Fibroblast of mammary gland (primary cell): ENCODE results near the gene IST1.
"Not testable (repeated sequence)": the region's sequence is repeated elsewhere in the genome, so short reads cannot be mapped to it uniquely, and the experiment has no call there.

Experiments
- DNase-seq: peaks from one replicate; pipeline ENCODE4 v3.0.0-alpha.2; 2010; ENCODE audit warnings: low read depth
- H3K4me3 ChIP-seq: 2 replicates; pipeline ENCODE4 v1.5.1; 2011; ENCODE audit warnings: low read depth, mild to moderate bottlenecking, low read length, moderate library complexity; ENCODE audit not compliant: control insufficient read depth
- CTCF ChIP-seq: conservative IDR thresholded peaks from 2 replicates; pipeline ENCODE4 v1.5.1; 2011; ENCODE audit warnings: low read depth, low read length, inconsistent platforms; ENCODE audit not compliant: control insufficient read depth, insufficient read depth

IST1 gene

GRCh38 chr16:71902656-71903365, 7.5 kb downstream of the IST1 start:
- no peak for DNase-seq
- no peak overlapping the region for H3K4me3 ChIP-seq
- no peak for TF ChIP-seq CTCF

GRCh38 chr16:71903608-71904007, 8.3 kb downstream of the IST1 start:
- no peak for DNase-seq
- no peak overlapping the region for H3K4me3 ChIP-seq
- no peak for TF ChIP-seq CTCF

- H3K4me3 ChIP-seq = no peak overlapping the region
- TF ChIP-seq CTCF = no peak
- DNase-seq = no peak
These were observed 8.9 kb downstream of the IST1 start for GRCh38 chr16:71904239-71904638.

- not testable (repeated sequence) for DNase-seq, H3K4me3 ChIP-seq
These were observed 10.4 kb downstream of the IST1 start for GRCh38 chr16:71905765-71906164.

- no peak overlapping the region for H3K4me3 ChIP-seq
- no peak for DNase-seq
- no peak for TF ChIP-seq CTCF
These were observed 15.8 kb downstream of the IST1 start for GRCh38 chr16:71911121-71911520.

- no peak overlapping the region for H3K4me3 ChIP-seq
- DNase-seq = no peak
- TF ChIP-seq CTCF = no peak
These were observed 17.4 kb downstream of the IST1 start for GRCh38 chr16:71912534-71913275.

- TF ChIP-seq CTCF = no peak
- no peak for DNase-seq
- no peak overlapping the region for H3K4me3 ChIP-seq
These were observed 19.5 kb downstream of the IST1 start for GRCh38 chr16:71914802-71915201.
